ENCODE results near the gene CDH4. TPM values are rescaled to one million over a fixed set of nuclear protein-coding genes. Genes with fewer than 3 reads are reported as not detected.

CDH4 gene
- total RNA-seq, 2 experiments from 2014 or later: not detected

DNA sequence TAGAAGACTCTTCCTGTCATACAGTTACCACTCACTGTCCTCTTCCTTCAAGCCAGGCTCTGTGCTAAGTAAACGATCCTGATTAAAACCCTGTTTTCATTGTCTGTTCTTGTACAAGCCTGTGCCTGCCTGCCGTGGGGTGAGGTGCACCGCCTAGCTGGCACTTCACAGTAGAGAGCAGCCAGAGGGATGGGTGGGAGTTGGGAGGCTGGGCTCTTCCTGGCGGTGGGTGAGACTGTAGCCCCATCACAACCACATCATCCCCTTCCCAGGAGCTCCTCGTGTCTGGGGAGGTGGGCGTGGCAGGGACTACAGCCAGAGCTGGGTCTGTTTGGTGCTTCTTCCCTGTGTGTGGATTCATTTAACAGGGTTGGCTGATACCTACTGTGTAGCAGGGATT is 431.7 kb downstream of the CDH4 start:
- no peaks in the 10 kb centered on the region for H3K9me3 ChIP-seq (ENCODE audit: low read length)
- no peaks in the 10 kb centered on the region for H3K79me2 ChIP-seq (ENCODE audit: insufficient read depth, low read depth, low read length)
- H3K4me3 ChIP-seq (ENCODE audit: low read depth, low read length, poor library complexity, severe bottlenecking): no peak overlapping the region
- intact Hi-C loops (cut with micrococcal nuclease; ENCODE audit: unreplicated experiment): no loop called here
- DNase-seq (ENCODE audit: low spot score): no peak
- POLR2A ChIA-PET: no interaction called here
- H4K20me1 ChIP-seq (ENCODE audit: insufficient read depth, low read length): no peaks in the 10 kb centered on the region
- CTCF ChIA-PET (ENCODE audit: unreplicated experiment): no interaction called here
- no peak for TF ChIP-seq EZH2phosphoT487 (IDR thresholded peaks at IDR 0.05; ENCODE audit: borderline replicate concordance, low read depth, low read length)
- TF ChIP-seq, protein P1, sequence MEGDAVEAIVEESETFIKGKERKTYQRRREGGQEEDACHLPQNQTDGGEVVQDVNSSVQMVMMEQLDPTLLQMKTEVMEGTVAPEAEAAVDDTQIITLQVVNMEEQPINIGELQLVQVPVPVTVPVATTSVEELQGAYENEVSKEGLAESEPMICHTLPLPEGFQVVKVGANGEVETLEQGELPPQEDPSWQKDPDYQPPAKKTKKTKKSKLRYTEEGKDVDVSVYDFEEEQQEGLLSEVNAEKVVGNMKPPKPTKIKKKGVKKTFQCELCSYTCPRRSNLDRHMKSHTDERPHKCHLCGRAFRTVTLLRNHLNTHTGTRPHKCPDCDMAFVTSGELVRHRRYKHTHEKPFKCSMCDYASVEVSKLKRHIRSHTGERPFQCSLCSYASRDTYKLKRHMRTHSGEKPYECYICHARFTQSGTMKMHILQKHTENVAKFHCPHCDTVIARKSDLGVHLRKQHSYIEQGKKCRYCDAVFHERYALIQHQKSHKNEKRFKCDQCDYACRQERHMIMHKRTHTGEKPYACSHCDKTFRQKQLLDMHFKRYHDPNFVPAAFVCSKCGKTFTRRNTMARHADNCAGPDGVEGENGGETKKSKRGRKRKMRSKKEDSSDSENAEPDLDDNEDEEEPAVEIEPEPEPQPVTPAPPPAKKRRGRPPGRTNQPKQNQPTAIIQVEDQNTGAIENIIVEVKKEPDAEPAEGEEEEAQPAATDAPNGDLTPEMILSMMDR (conservative IDR thresholded peaks at IDR 0.05; ENCODE audit: low read length): no peak
- no peaks in the 10 kb centered on the region for H3K36me3 ChIP-seq (ENCODE audit: insufficient read depth, low read length)
- no peak overlapping the region for H2AFZ ChIP-seq (ENCODE audit: low read length)
- H3K27ac ChIP-seq (ENCODE audit: low read depth, low read length, poor library complexity, severe bottlenecking): no peak overlapping the region
- no peaks in the 10 kb centered on the region for H3K4me1 ChIP-seq (ENCODE audit: insufficient read depth, low read length, poor library complexity, severe bottlenecking)
- H3K9me2 ChIP-seq (ENCODE audit: insufficient read depth, low read length): no peaks in the 10 kb centered on the region
- BruUV-seq (replicated peaks): no TSS peak
- H3K4me2 ChIP-seq (ENCODE audit: low read length): no peak overlapping the region

DNA sequence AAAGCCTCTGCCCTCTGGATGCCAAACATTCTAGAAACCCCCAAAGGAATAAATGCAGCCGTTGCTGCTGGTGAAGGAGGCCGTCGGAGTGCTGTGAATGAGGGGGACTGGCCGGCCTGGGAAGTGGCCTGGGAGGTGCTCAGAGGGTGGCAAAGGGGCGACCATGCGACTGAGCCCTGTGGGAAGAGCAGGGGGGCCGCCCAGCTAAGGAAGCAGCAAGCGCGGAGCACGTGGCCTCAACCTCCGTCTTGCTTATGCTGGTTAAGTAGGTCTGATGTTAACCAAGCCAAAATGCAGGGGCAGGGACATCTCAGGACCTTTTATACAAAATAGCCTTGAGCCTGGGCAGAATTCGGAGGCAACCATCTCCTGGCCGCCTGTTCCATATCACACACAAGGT is 432.1 kb downstream of the CDH4 start:
- Histone ChIP-seq H3K79me2 (ENCODE audit: insufficient read depth, low read depth, low read length) (no peaks in the 10 kb centered on the region), H3K27ac (ENCODE audit: low read depth, low read length, poor library complexity, severe bottlenecking) (no peak overlapping the region), H2AFZ (ENCODE audit: low read length) (no peak overlapping the region), H3K4me1 (ENCODE audit: insufficient read depth, low read length, poor library complexity, severe bottlenecking) (no peaks in the 10 kb centered on the region), H3K4me2 (ENCODE audit: low read length) (no peak overlapping the region), H3K9me3 (ENCODE audit: low read length) (no peaks in the 10 kb centered on the region), H4K20me1 (ENCODE audit: insufficient read depth, low read length) (no peaks in the 10 kb centered on the region), H3K36me3 (ENCODE audit: insufficient read depth, low read length) (no peaks in the 10 kb centered on the region), H3K9me2 (ENCODE audit: insufficient read depth, low read length) (no peaks in the 10 kb centered on the region), H3K4me3 (ENCODE audit: low read depth, low read length, poor library complexity, severe bottlenecking) (no peak overlapping the region)
- ChIA-PET CTCF (ENCODE audit: unreplicated experiment) (no interaction called here), POLR2A (no interaction called here)
- TF ChIP-seq EZH2phosphoT487 (IDR thresholded peaks at IDR 0.05; ENCODE audit: borderline replicate concordance, low read depth, low read length): no peak
- TF ChIP-seq, protein P1 (conservative IDR thresholded peaks at IDR 0.05; ENCODE audit: low read length): no peak
- no TSS peak for BruUV-seq (replicated peaks)
- intact Hi-C loops (cut with micrococcal nuclease; ENCODE audit: unreplicated experiment): no loop called here
- no peak for DNase-seq (ENCODE audit: low spot score)

DNA sequence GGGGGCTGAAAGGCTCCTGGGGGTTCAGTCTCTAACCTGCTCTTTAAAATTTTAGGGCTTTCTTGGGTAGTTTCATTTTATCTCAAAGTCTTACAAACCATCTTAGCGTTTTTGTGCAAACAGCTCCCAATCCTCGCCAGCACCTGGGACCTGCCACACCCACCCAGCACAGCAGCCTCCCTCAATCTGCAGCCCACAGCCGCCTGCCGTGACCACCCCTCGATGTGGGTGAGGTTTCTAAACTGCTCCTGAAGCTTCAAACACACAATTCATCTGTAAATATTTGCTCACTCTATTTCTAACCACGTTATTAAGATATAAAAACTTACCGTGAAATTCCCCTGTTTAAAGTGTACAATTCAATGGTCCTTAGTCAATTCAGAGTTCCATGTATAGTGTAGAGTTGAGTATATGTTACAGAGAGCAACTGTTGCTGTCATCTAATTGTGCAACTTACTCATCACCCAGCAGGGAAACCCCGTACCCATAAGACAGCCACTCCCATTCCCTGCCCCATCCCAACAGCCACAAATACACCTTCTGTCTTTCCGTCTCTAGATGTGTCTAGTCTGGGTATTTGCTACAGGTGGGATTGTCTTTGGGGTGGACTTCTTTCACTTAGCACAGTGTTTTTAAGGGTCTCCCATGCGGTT is 432.6 kb downstream of the CDH4 start:
- H3K9me2 ChIP-seq (ENCODE audit: insufficient read depth, low read length): no peaks in the 10 kb centered on the region
- no peaks in the 10 kb centered on the region for H3K79me2 ChIP-seq (ENCODE audit: insufficient read depth, low read depth, low read length)
- H2AFZ ChIP-seq (ENCODE audit: low read length): no peak overlapping the region
- no peaks in the 10 kb centered on the region for H3K36me3 ChIP-seq (ENCODE audit: insufficient read depth, low read length)
- H3K27ac ChIP-seq (ENCODE audit: low read depth, low read length, poor library complexity, severe bottlenecking): no peak overlapping the region
- H3K9me3 ChIP-seq (ENCODE audit: low read length): no peaks in the 10 kb centered on the region
- no peaks in the 10 kb centered on the region for H4K20me1 ChIP-seq (ENCODE audit: insufficient read depth, low read length)
- ChIA-PET POLR2A (no interaction called here), CTCF (ENCODE audit: unreplicated experiment) (no interaction called here)
- intact Hi-C loops (cut with micrococcal nuclease; ENCODE audit: unreplicated experiment): no loop called here
- BruUV-seq (replicated peaks): no TSS peak
- H3K4me2 ChIP-seq (ENCODE audit: low read length): no peak overlapping the region
- no peaks in the 10 kb centered on the region for H3K4me1 ChIP-seq (ENCODE audit: insufficient read depth, low read length, poor library complexity, severe bottlenecking)
- H3K4me3 ChIP-seq (ENCODE audit: low read depth, low read length, poor library complexity, severe bottlenecking): no peak overlapping the region
- no peak for TF ChIP-seq EZH2phosphoT487 (IDR thresholded peaks at IDR 0.05; ENCODE audit: borderline replicate concordance, low read depth, low read length)
- TF ChIP-seq, protein P1 (conservative IDR thresholded peaks at IDR 0.05; ENCODE audit: low read length): no peak
- no peak for DNase-seq (ENCODE audit: low spot score)

Data from OCI-LY7 (cell line).